ENCODE results near the gene C1S. TPM values are rescaled to one million over a fixed set of nuclear protein-coding genes. Genes with fewer than 3 reads are reported as not detected.

The C1S gene
- total RNA-seq, 2 experiments from 2014 or later: 3.8 to 4.6 TPM

DNA sequence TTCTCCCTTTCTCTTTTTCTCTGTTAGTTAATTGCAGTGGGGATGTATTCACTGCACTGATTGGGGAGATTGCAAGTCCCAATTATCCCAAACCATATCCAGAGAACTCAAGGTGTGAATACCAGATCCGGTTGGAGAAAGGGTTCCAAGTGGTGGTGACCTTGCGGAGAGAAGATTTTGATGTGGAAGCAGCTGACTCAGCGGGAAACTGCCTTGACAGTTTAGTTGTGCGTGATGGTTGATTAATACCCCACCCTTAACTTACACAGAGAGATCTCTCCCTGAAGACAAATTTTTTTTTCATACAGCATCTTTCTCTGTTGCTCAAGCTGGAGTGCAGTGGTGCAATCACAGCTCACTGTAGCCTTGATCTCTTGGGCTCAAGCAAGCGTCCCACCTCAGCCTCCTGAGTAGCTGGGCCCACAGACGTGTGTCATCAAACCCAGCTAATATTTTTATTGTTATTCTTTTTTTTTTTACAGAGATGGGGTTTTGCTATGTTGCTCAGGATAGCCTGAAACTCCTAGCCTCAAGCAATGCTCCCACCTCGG is 4.6 kb downstream of the C1S start:
- CTCF ChIA-PET: interaction anchor here (0.6 to 1.1 kb wide), 2 partner anchors 30 to 93 kb away, joined by 3 to 4 read pairs; no protein-coding TSS in a partner anchor
- H3K9me3 Mint-ChIP-seq: no peaks in the 10 kb centered on the region
- H3K27me3 Mint-ChIP-seq: peaks cover 14% of the 10 kb centered on the region
- no peaks in the 10 kb centered on the region for H3K4me1 Mint-ChIP-seq (ENCODE audit: low read depth)
- Histone ChIP-seq H3K9me3 (ENCODE audit: control insufficient read depth in 1 of 2, insufficient read depth in 1 of 2, low read length in 2 of 2) (no peaks in the 10 kb centered on the region), H3K4me1 (ENCODE audit: insufficient read depth, low read length) (no peaks in the 10 kb centered on the region), H3K27me3 (ENCODE audit: control insufficient read depth in 1 of 2, insufficient read depth in 2 of 2, low read length in 2 of 2) (peaks cover 7 to 8% of the 10 kb centered on the region in 2 experiments), H3K4me3 (ENCODE audit: low read length) (no peak overlapping the region), H3K36me3 (ENCODE audit: insufficient read depth, low read length) (no peaks in the 10 kb centered on the region), H3K27ac (ENCODE audit: low read depth in 1 of 2, low read length in 2 of 2) (no peak overlapping the region)
- no peaks in the 10 kb centered on the region for H3K36me3 Mint-ChIP-seq (ENCODE audit: low read depth)
- TF ChIP-seq, protein P1, sequence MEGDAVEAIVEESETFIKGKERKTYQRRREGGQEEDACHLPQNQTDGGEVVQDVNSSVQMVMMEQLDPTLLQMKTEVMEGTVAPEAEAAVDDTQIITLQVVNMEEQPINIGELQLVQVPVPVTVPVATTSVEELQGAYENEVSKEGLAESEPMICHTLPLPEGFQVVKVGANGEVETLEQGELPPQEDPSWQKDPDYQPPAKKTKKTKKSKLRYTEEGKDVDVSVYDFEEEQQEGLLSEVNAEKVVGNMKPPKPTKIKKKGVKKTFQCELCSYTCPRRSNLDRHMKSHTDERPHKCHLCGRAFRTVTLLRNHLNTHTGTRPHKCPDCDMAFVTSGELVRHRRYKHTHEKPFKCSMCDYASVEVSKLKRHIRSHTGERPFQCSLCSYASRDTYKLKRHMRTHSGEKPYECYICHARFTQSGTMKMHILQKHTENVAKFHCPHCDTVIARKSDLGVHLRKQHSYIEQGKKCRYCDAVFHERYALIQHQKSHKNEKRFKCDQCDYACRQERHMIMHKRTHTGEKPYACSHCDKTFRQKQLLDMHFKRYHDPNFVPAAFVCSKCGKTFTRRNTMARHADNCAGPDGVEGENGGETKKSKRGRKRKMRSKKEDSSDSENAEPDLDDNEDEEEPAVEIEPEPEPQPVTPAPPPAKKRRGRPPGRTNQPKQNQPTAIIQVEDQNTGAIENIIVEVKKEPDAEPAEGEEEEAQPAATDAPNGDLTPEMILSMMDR (IDR thresholded peaks at IDR 0.05): no peak
- H3K4me3 Mint-ChIP-seq: no peak overlapping the region
- no peak for DNase-seq
- H3K27ac Mint-ChIP-seq: no peak overlapping the region
- no peak for ATAC-seq (ENCODE audit: poor library complexity)
- intact Hi-C loops (cut with DNase I, micrococcal nuclease): no loop called here
- POLR2A ChIA-PET: interaction anchor here (0.6 kb wide), 1 partner anchor 21 kb away, joined by 3 read pairs; no protein-coding TSS in a partner anchor

DNA sequence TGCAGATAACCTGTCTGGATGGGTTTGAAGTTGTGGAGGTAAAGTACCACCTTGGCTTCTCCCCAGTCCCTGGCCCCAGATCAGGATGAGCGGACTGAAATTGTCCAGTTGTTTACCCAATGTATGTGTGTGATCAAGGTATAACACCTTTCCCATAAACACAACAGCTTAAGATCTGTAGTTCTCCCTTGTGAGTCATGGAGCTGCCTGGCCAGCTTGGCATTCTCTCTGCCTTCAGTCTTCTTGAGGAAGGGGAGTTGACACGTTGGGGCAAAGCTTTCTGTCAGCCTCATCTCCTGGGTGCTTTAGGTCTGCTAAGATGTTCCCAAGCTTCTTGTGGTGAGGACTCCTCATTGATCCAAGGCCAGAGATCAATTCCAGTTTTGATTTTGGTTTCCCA is 6.1 kb downstream of the C1S start:
- no peaks in the 10 kb centered on the region for H3K4me1 ChIP-seq (ENCODE audit: insufficient read depth, low read length)
- intact Hi-C loops (cut with DNase I, micrococcal nuclease): no loop called here
- ChIA-PET CTCF (no interaction called here), POLR2A (no interaction called here)
- no peaks in the 10 kb centered on the region for H3K27me3 ChIP-seq (ENCODE audit: control insufficient read depth in 1 of 2, insufficient read depth in 2 of 2, low read length in 2 of 2)
- H3K36me3 ChIP-seq (ENCODE audit: insufficient read depth, low read length): no peaks in the 10 kb centered on the region
- no peaks in the 10 kb centered on the region for H3K9me3 ChIP-seq (ENCODE audit: control insufficient read depth in 1 of 2, insufficient read depth in 1 of 2, low read length in 2 of 2)
- peaks cover 8% of the 10 kb centered on the region for H3K27me3 Mint-ChIP-seq
- no peaks in the 10 kb centered on the region for H3K36me3 Mint-ChIP-seq (ENCODE audit: low read depth)
- H3K27ac Mint-ChIP-seq: no peak overlapping the region
- ATAC-seq (ENCODE audit: poor library complexity) (no peak), DNase-seq (no peak)
- H3K4me3 ChIP-seq (ENCODE audit: low read length): no peak overlapping the region
- TF ChIP-seq, protein P1 (IDR thresholded peaks at IDR 0.05): no peak
- no peak overlapping the region for H3K4me3 Mint-ChIP-seq
- no peaks in the 10 kb centered on the region for H3K9me3 Mint-ChIP-seq
- no peak overlapping the region for H3K27ac ChIP-seq (ENCODE audit: low read depth in 1 of 2, low read length in 2 of 2)
- H3K4me1 Mint-ChIP-seq (ENCODE audit: low read depth): no peaks in the 10 kb centered on the region

DNA sequence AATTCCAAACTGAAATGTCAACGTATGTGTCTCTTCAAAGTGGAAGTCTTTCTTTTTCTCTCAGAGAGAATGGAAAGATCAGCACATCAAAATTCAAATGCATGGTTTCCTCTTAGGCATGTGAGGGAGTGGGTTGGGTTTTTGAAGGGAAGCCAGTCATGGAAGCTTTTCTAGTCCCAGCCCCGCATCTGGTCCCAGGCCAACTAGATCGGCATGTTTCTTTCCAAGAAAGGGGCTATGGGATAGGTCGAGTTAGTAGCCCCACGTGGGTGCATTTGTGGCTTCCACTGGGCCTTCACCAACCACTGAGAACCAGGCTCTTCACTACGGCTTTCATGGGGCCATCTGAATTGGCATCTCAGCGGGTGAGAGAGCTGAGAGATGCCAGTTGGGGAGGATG is 6.6 kb downstream of the C1S start:
- CTCF ChIA-PET: no interaction called here
- H3K27ac Mint-ChIP-seq: no peak overlapping the region
- H3K36me3 ChIP-seq (ENCODE audit: insufficient read depth, low read length): no peaks in the 10 kb centered on the region
- intact Hi-C loops (cut with DNase I, micrococcal nuclease): no loop called here
- no peaks in the 10 kb centered on the region for H3K4me1 ChIP-seq (ENCODE audit: insufficient read depth, low read length)
- TF ChIP-seq, protein P1 (IDR thresholded peaks at IDR 0.05): no peak
- H3K27me3 ChIP-seq (ENCODE audit: control insufficient read depth in 1 of 2, insufficient read depth in 2 of 2, low read length in 2 of 2): no peaks in the 10 kb centered on the region
- no peak overlapping the region for H3K4me3 ChIP-seq (ENCODE audit: low read length)
- H3K4me3 Mint-ChIP-seq: no peak overlapping the region
- peaks cover 8% of the 10 kb centered on the region for H3K27me3 Mint-ChIP-seq
- H3K9me3 Mint-ChIP-seq: no peaks in the 10 kb centered on the region
- ATAC-seq (ENCODE audit: poor library complexity) (no peak), DNase-seq (no peak)
- no peaks in the 10 kb centered on the region for H3K9me3 ChIP-seq (ENCODE audit: control insufficient read depth in 1 of 2, insufficient read depth in 1 of 2, low read length in 2 of 2)
- POLR2A ChIA-PET: no interaction called here
- H3K4me1 Mint-ChIP-seq (ENCODE audit: low read depth): no peaks in the 10 kb centered on the region
- no peak overlapping the region for H3K27ac ChIP-seq (ENCODE audit: low read depth in 1 of 2, low read length in 2 of 2)
- no peaks in the 10 kb centered on the region for H3K36me3 Mint-ChIP-seq (ENCODE audit: low read depth)

Measured in CD4-positive, alpha-beta T cell (primary cell).